ENCODE data around the gene ABHD15. TPM values are rescaled to one million over a fixed set of nuclear protein-coding genes. Genes with fewer than 3 reads are reported as not detected.

Gene ABHD15
- total and polyA plus RNA-seq, 9 of the 15 experiments (the other 6 are each of a cell fraction or from before 2014, with no cell fraction given), result 0.85 to 4.2 (median 2.1) TPM

DNA sequence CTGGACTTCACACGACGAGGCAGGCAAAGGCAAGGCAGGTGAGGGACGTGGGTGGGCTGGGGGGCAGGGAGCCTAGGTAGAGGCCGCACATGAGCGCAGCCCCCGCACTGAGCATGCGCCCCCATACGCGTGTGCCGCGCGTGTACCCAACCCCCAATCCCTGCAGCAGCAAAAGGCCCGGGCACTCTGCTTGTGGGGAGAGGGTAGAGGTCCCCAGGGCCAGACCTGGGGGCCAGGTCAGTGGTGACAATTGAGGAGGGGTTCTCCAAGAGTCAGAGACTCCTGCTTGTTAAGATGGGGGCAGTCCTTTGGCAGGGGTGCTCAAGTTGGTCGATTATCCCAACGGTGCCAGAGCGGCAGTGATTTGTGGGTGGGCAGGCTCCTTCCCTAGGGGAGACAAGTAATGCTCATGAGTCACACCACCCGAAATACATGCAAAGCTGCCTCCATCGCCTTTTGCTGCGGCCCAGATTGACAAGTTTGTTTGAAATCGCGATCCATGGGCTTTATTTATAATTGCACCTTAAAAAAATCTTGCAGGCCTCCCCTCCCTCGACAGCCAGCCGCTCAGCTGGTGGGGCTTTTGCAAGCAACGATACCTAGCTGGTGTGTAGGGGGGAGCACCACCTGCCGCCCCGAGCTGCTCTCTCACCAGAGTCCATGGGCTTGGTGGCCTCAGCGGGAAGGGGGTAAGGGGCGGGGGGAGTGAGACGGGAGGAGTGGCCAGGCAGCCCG, 23.7 kb upstream of the ABHD15 start:
- Histone ChIP-seq H3K9ac (ENCODE audit: insufficient read depth in 1 of 2, low read depth in 2 of 2, low read length in 2 of 2) (peak overlapping the region; percentile 48 to 88; a peak in 3 of 4 replicates), H3K4me2 (ENCODE audit: insufficient read depth, low read length) (peak overlapping the region; percentile 83), H3K9me3 (replicated peaks; ENCODE audit: control insufficient read depth, insufficient read depth, low read depth, low read length) (no peaks in the 10 kb centered on the region), H4K20me1 (replicated peaks; ENCODE audit: control insufficient read depth, insufficient read depth, low read length) (peaks cover 5% of the 10 kb centered on the region), H3K36me3 (ENCODE audit: control insufficient read depth, insufficient read depth, low read length) (no peaks in the 10 kb centered on the region), H3K4me3 (no peak overlapping the region), H3K9me1 (ENCODE audit: control insufficient read depth, insufficient read depth, low read length) (peaks cover 2% of the 10 kb centered on the region), H3K27ac (ENCODE audit: extremely low read depth, low read depth, low read length) (peak overlapping the region; percentile 48; the same call in 1 of the 3 replicates), H3K27me3 (ENCODE audit: control insufficient read depth in 2 of 2, insufficient read depth in 2 of 2, low read length in 2 of 2) (no peaks in the 10 kb centered on the region), H3K4me1 (replicated peaks in 1 of 2; ENCODE audit: control insufficient read depth in 2 of 2, insufficient read depth in 2 of 2, low read length in 2 of 2) (peaks cover 34 to 75% of the 10 kb centered on the region in 2 experiments), H3K79me2 (ENCODE audit: control insufficient read depth, insufficient read depth, low read length) (peaks cover 25% of the 10 kb centered on the region), H2AFZ (ENCODE audit: low read depth, low read length) (peak overlapping the region; percentile 95)
- intact Hi-C loops (cut with micrococcal nuclease), result loop anchor here (2.0 to 5.0 kb wide), 2 partner anchors 198 to 298 kb away; partner anchors contain the start of gene TAOK1
- in situ Hi-C loops (cut with MboI), result no loop called here
- ATAC-seq (no peak), DNase-seq (ENCODE audit: extremely low read depth in 1 of 4, low spot score in 3 of 4) (peak in 1 of 4 experiments; percentile 21), FAIRE-seq (no peak)
- ChIA-PET CTCF (ENCODE audit: low intra/inter-chr PET ratio) (interaction anchor here (0.7 to 2.3 kb wide), 2 partner anchors 11 to 221 kb away, joined by 3 to 19 read pairs; no protein-coding TSS in a partner anchor), POLR2A (interaction anchor here (0.7 kb wide), 1 partner anchor 10 kb away, joined by 4 read pairs; no protein-coding TSS in a partner anchor)
- BruUV-seq (replicated peaks), result no TSS peak
- WGBS (ENCODE audit: insufficient coverage, low coverage, missing lambda C conversion rate), result 37% methylated on average over 13 of the region's 30 CpGs
- TF ChIP-seq ARNT (IDR thresholded peaks at IDR 0.05) (no peak), IRF2 (CRISPR knock-in tag; IDR thresholded peaks at IDR 0.05) (no peak), NFYB (IDR thresholded peaks at IDR 0.05; ENCODE audit: extremely low read depth, insufficient read length) (no peak), PHF21A (IDR thresholded peaks at IDR 0.05; ENCODE audit: borderline replicate concordance, low read depth) (peak; percentile 78; the same call in 1 of the 2 replicates), ZNF212 (CRISPR knock-in tag; IDR thresholded peaks at IDR 0.05) (no peak), NRF1 (conservative IDR thresholded peaks at IDR 0.05 in 1 of 2, IDR thresholded peaks at IDR 0.05 in 1 of 2) (peak; percentile 60 to 70; a peak in 3 of 4 replicates), NR1H2 (CRISPR knock-in tag; IDR thresholded peaks at IDR 0.05) (no peak), SRSF1 (IDR thresholded peaks at IDR 0.05; ENCODE audit: low read depth, low read length) (no peak), FOXK1 (CRISPR knock-in tag; IDR thresholded peaks at IDR 0.05; ENCODE audit: borderline replicate concordance) (no peak), HOXB6 (CRISPR knock-in tag; IDR thresholded peaks at IDR 0.05; ENCODE audit: borderline replicate concordance) (no peak), ETV5 (CRISPR knock-in tag; IDR thresholded peaks at IDR 0.05; ENCODE audit: low read depth) (no peak), KDM2B (CRISPR knock-in tag; IDR thresholded peaks at IDR 0.05) (no peak), KDM1A (IDR thresholded peaks at IDR 0.05) (peak; percentile 54 to 59; a peak in 2 of 4 replicates), ZNF384 (IDR thresholded peaks at IDR 0.05; ENCODE audit: low read depth, low read length) (no peak), ZNF668 (CRISPR knock-in tag; IDR thresholded peaks at IDR 0.05) (no peak), KHSRP (IDR thresholded peaks at IDR 0.05) (no peak), MAFK (IDR thresholded peaks at IDR 0.05; ENCODE audit: low read length) (no peak), BRF1 (IDR thresholded peaks at IDR 0.05; ENCODE audit: borderline replicate concordance, extremely low read depth, insufficient read length) (no peak), NR2C2 (CRISPR knock-in tag; IDR thresholded peaks at IDR 0.05) (no peak), NR2C2 (tag; IDR thresholded peaks at IDR 0.05) (no peak), TRIM28 (IDR thresholded peaks at IDR 0.05) (no peak), MYBL2 (IDR thresholded peaks at IDR 0.05; ENCODE audit: low read depth) (no peak), MYBL2 (CRISPR knock-in tag; IDR thresholded peaks at IDR 0.05; ENCODE audit: borderline replicate concordance) (no peak), NFE2 (IDR thresholded peaks at IDR 0.05; ENCODE audit: low read depth) (no peak), ZNF253 (CRISPR knock-in tag; conservative IDR thresholded peaks at IDR 0.05) (no peak), GATAD2B (IDR thresholded peaks at IDR 0.05; ENCODE audit: borderline replicate concordance) (no peak), ADNP (tag; IDR thresholded peaks at IDR 0.05) (no peak), MTA2 (IDR thresholded peaks at IDR 0.05; ENCODE audit: low read depth) (no peak)
